CD8-positive, alpha-beta memory T cell (primary cell): ENCODE measurements around the gene DHFR. TPM values are rescaled to one million over a fixed set of nuclear protein-coding genes. Genes with fewer than 3 reads are reported as not detected.

Experiments used
- polyA plus RNA-seq: library from polyadenylated mRNA; unstranded; fragments of 300-500 nt; fragmentation: Illumina TruSeq; gene quantifications from one replicate; pipeline ENCODE4 v1.2.3, GENCODE V29; 2021
- total RNA-seq, 2 experiments: library from RNA; stranded (reverse); gene quantifications; one replicate each; pipeline ENCODE4 v1.2.3, GENCODE V29; 2021

The DHFR gene
- total and polyA plus RNA-seq, 3 experiments from 2014 or later = 2.6 to 85.8 (median 82.7) TPM

Other genes starting within 250 kb of the DHFR start
- gene ZFYVE16, start 246.9 kb downstream of the DHFR start, total RNA-seq = 10 to 100 TPM; 10.1 to 13.8 TPM
- gene ZFYVE16, start 246.9 kb downstream of the DHFR start, polyA plus RNA-seq = 5.0 TPM
- gene FAM151B, start 166.9 kb downstream of the DHFR start, total RNA-seq = under 1 TPM; 0.18 to 0.24 TPM
- not detected for gene FAM151B, start 166.9 kb downstream of the DHFR start, polyA plus RNA-seq
- not detected for gene ANKRD34B, start 84.7 kb downstream of the DHFR start, total RNA-seq
- not detected for gene ANKRD34B, start 84.7 kb downstream of the DHFR start, polyA plus RNA-seq
- 10 to 100 TPM; 19.2 to 19.8 TPM for gene MSH3, start 331 bp downstream of the DHFR start, total RNA-seq
- 13.1 TPM for gene MSH3, start 331 bp downstream of the DHFR start, polyA plus RNA-seq